ENCODE data around the gene NDUFC2.
"Not testable (repeated sequence)": the region's sequence is repeated elsewhere in the genome, so short reads cannot be mapped to it uniquely, and the experiment has no call there.

The NDUFC2 gene

GRCh38 chr11:78079232-78080083, at the start of gene NDUFC2:
TSS of gene NDUFC2 (minus strand) at chr11:78079862. CDS start at chr11:78079744, 118 bp downstream.
- DNase-seq: peak; percentile 65 to 73

DNA sequence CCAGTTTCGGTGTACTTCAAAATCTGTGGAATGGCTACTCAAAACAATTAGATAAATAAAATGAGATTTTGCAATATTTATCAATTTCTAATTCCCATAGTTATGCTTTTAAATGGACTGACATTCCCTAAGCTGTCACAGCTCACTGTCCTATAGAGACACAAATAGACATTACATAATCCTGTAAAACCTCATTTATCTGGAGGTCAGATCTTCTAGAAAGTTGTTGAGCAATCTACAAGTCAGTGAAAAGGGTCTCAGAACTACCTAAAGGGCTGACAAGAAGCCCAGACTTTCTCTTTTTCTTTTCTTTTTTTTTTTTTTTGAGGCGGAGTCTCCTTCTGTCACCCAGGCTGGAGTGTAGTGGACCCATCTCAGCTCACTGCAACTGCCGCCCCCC, 47.7 kb upstream of the NDUFC2 start:
- DNase-seq: no peak

DNA sequence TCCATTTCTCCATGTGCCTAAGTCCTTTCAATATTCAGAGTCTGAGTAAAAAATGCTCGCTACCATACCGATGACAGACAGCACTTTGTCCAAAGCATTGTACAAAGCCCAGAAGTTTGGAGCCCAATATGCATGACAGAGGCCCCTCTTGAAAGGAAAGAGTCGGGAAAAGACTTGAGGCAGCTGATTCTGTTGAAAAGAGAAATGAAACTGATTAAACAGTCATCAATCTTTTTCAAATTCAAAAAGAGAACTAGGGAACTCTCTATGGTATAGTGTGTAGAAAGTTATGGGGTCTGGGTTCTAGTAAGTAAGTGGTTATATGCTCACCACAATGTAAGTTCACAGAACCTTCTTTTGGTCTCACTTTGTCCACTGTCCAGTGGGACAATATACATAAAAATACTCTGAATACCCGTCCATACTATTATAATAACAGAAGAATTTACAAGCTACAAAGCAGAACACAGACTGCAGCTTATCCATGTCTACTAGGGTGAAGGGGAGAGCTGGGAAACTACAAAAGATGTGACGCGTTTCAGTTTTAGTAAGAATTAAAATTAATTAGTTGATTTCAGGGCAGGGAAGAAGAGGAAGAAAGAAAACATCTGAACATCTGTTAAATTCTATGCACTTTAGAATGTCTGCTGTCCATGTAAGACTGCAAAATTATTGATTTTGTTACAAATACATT, 33.1 kb upstream of the NDUFC2 start:
- DNase-seq: no peak

DNA sequence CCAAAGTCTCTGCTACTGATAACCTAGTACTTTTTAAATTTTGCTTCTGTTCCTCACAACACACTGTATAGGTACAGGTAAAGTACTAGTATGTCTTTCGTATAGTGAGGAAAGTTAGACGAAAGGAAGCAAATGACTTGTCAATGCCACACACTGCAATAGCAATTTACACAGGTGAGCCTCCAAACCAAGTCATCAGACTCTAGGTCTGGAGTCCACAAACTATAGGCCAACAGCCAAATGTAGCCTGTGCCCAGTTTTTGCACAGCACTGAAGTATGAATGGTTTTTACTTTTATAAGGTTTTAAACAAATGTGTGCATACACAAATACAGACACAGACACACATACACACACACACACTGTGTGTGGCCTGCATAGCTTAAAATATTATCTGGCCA, 31.6 kb upstream of the NDUFC2 start:
- DNase-seq: no peak

GRCh38 chr11:78110830-78111229, 31.2 kb upstream of the NDUFC2 start:
- no peak for DNase-seq

- no peak for DNase-seq
These were observed 30.7 kb upstream of the NDUFC2 start for GRCh38 chr11:78110351-78110750.

GRCh38 chr11:78109081-78110015, 29.7 kb upstream of the NDUFC2 start:
- DNase-seq: no peak

- DNase-seq: no peak
These were observed 21.2 kb upstream of the NDUFC2 start for GRCh38 chr11:78100676-78101472.

DNA sequence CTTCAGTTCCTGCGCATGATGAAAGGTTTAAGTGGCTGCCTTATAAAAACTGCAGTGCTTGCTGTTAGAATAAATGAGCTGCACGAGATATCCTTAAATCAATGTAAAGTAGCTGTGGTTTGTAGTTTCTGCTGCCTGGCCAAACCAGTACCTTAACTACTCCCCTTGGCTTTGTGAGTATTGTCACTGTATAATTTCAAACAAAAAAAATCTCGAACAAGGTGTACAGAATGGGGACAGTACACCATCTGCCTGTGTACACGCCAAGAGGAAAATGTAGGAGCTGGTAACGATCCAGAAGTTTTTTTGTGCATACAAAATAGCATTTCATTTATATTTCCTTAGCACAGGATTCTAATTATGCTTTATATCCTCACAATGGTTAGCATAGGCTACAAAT, 20.6 kb upstream of the NDUFC2 start:
- no peak for DNase-seq

- DNase-seq: no peak
These were observed 20.0 kb upstream of the NDUFC2 start for GRCh38 chr11:78099666-78100065.

DNA sequence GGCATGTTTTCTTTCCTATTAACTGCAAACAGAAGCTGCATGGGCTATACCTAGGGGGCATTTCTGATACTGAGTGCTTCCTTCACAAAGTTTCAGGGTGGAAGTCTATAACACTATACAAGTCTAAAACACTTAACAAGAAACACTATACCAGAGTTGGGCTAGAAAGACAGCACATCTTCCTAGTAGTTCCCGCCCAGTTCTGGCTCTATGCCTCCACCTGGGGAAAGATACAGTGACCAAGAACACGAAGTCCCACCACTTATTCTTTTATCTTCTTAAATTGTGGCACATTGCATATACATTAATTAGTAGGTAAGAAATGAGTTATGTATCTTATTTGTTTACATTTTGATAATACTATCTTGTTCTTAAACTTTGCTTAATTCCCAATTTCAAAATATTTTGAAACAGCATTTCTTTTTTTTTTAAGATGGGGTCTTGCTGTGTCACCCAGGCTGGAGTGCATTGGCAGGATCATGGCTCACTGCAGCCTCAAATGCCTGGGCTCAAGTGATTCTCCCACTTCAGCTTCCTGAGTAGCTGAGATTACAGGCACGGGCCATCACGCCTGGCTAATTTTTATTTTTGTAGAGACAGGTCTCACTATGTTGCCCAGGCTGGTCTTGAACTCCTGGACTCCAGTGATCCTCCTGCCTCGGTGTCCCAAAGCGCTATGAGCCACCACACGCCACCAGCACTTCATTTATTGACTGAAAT, 18.2 kb upstream of the NDUFC2 start:
- DNase-seq: no peak

GRCh38 chr11:78094250-78094649, 14.6 kb upstream of the NDUFC2 start:
- DNase-seq: no peak

- DNase-seq: not testable (repeated sequence)
These were observed 6.9 kb upstream of the NDUFC2 start for GRCh38 chr11:78086521-78087074.

GRCh38 chr11:78085972-78086371, 6.3 kb upstream of the NDUFC2 start:
- DNase-seq: no peak

DNA sequence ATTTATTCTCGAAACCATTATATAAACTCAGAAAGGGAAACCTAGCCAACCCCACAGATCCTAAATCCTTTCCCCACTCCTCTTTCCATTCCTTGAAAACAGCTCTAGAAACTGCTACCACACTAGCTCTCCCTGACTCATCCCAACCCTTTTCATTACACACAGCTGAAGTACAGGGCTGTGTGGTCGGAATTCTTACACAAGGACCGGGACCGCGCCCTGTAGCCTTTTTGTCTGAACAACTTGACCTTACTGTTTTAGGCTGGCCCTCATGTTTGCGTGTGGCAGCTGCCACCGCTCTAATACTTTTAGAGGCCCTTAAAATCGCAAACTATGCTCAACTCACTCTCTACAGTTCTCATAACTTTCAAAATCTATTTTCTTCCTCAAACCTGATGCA, 4.8 kb upstream of the NDUFC2 start:
- DNase-seq: not testable (repeated sequence)

GRCh38 chr11:78083021-78083420, 3.4 kb upstream of the NDUFC2 start:
- DNase-seq: no peak

DNA sequence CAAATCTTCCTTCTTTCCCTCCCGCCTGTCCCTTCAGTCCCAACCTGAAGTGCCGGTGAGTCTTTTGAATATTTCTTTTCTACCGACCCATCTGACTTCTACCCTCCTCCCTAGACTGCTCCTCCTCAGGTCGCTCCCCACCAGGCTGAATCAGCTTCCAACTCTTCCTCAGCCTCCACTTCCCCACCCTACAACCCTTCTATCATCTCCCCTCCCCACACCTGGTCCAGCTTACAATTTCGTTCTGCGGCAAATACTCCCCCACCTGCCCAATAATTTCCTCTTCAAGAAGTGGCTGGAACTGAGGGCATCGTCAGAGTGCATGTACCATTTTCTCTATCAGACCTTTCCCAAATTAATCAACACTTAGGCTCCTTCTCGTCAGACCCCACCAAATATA, 2.5 kb upstream of the NDUFC2 start:
- no peak for DNase-seq

GRCh38 chr11:78081583-78081982, 1.9 kb upstream of the NDUFC2 start:
- DNase-seq: no peak

GRCh38 chr11:78080818-78081495, 1.3 kb upstream of the NDUFC2 start:
- DNase-seq: no peak

DNA sequence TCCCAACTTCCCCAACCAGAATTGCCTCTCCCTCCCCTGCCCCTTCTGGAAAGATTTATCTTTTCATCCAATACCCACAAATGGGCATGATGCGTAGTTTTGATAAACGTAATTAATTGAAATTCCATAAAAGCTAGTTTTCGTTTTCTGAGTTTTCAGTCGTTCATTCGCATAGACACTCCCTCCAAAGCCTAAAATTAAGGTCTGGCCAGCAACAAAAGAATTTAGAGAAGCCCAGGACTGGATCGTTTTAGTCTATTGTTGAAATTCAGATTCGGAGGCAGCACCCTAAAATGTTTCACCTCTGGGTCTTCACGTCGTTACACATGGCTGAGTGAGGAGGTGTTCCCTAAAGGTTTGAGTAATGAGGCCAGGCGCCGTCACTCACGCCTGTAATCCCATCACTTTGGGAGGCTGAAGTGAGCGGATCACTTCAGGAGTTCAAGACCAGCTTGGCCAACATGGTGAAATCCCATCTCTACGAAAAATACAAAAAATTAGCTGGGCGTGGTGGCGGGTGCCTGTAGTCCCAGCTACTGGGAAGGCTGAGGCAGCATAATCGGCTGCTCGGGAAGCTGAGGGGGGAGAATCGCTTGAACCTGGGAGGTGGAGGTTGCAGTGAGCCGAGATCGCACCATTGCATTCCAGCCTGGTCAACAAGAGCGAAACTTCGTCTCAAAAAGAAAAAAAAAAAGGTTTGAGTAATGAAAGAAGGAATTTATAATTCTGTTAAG, 589 bp upstream of the NDUFC2 start:
- no peak for DNase-seq
